NOMO-1 treated with DMSO at 0.1 percent for 48 hours (cell line): ENCODE data around the gene HERC3.
"Not testable (repeated sequence)": the region's sequence is repeated elsewhere in the genome, so short reads cannot be mapped to it uniquely, and the experiment has no call there.

Source experiments
- DNase-seq: peaks from one replicate; lab custom pipeline; 2025; ENCODE audit not compliant: unreplicated experiment; lab: John Stamatoyannopoulos, UW

HERC3 gene

DNA sequence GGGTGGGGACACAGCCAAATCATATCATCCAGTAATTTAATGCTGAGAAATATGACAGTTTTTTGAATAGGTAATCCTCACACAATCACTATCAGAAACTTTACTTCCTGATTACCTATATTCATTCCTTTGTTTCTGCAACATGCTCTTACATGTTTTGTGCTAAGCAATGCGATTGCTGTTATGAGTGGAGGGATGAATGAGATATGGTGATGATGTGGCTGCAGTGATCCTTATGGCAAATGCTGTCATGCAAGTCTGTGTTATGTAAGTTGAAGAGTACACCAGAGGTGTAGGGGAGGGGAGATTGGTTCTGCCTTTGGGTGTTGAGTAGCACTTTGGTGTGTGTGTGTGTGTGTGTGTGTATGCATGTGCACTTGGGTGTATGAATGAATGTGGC is 14.6 kb downstream of the HERC3 start:
- no peak for DNase-seq

DNA sequence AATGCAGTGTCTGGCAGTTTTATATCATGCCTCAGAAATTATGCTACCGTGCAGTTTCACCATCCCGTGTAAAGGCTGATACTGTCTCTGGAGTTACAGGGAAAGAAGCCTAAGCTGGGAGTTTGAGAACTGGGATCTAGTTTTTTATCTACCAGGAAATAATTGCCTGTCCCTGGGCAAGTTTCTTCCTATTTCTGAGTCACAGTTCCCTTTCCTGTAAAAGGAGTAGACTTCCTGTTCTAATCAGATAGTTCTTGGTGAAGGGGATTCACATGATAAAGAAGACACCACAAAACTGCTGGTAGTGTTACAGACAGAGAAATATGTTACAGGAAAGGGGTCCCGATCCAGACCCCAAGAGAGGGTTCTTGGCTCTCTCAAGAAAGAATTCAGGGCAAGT is 17.1 kb downstream of the HERC3 start:
- no peak for DNase-seq

DNA sequence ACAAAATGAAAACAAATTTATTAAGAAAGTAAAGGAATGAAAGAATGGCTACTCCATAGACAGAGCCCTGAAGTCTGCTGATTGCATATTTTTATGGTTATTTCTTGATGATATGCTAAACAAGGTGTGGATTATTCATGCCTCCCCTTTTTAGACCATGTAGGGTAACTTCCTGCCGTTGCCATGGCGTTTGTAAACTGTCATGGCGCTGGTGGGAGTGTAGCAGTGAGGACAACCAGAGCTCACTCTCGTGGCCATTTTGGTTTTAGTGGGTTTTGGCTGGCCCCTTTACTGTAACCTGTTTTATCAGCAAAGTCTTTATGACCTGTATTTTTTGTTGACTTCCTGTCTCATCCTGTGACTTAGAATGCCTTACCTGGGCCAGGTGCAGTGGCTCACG is 17.5 kb downstream of the HERC3 start:
- DNase-seq: not testable (repeated sequence)

DNA sequence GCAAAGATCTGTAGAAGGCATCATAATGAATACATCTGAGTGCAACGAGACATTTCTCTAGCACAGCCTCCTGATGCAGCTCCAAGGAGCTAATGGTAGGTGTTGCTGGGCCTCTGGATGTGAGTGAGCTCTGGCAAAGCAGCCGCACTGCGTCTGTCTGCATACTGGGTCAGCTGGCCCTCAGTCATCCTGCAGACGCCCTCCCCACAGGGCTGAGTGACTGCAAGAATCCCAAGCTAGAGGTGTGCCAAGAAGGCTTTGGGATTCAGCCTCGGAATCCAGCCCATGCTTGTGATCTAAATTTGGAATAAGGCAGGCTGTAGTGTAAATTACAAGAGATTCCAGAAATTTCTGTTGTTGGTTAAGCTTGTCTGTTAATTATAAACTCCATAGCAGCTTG is 18.5 kb downstream of the HERC3 start:
- no peak for DNase-seq

DNA sequence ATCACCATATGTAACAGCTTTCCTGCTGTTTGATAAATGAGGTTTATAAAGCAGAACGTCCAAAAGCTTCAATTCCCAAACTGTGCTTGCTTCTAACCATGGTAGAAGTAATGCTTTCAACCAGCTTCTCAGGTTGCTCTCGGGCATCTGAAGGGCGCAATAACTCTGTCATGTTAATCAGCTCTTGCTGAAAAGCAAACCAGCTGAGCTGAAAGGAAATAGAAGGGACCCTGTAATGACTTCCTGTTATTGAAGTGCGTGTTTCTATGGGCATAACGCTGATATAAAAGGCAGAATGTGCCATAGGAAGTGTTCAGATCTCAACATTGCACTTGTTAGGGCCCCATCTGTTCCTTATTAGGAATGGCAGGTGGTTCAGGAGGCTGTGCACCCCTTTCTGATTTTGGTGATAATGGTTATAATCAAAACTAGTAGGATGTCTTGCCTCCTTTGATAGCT is 21.2 kb downstream of the HERC3 start:
- peak; percentile 69 for DNase-seq

DNA sequence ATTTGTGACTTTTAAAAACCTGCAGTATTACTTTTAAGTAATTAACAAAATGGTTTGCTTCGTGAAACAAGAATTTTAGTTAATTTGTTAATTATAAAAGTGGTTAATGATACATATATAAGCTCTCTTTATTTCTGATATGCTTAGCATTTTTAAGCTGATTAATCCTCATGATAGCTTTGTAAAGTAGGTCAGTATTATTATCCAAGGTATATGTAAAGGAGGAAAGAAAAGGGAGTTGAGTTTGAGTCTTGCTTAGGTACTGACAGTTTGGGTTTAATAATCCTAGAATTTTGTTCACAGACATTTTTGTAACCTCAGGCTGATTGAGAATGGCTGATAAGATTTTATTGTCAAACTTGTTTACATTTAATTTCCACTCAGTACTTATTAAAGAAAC is 21.8 kb downstream of the HERC3 start:
- DNase-seq: no peak

DNA sequence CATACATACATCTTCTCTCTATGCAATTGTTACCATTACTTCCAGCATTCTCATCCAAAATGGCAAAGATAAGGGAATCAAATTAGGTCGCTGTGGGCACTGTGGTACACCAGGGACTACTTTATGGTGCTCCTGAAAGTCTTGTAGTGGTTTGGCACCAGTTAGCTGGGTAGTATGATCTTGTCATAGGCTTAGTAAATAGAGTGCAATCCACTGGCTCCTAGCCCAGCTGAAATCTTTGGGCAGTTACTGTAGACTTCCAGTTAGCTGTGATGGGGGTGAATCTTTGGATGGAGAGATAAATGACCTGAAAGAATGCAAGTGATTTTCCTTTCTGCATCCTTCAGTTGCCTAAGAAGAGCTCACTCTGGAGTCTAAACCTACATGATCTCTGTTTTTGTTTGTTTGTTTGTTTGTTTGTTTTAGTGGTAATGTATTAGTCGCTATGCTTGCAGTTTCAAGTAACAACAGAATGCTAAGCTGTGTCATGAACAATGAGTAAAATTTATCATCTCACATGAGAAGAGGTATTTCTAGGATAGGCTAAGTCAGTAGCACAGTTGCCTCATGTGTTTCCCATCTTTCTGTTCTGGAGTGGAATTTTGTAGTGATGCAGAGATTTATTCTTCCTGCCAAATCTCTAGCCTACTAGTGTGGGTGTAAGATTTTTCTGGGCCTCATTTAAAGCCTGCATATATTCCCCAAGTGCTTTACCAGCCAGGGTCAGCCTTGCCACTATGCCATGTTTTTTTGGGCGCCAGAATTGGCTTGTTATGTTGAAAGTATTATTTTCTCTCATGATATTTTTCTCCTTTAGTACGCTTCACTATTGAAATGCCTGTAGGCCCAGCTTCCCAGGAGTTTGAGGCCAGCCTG is 24.2 kb downstream of the HERC3 start:
- no peak for DNase-seq

DNA sequence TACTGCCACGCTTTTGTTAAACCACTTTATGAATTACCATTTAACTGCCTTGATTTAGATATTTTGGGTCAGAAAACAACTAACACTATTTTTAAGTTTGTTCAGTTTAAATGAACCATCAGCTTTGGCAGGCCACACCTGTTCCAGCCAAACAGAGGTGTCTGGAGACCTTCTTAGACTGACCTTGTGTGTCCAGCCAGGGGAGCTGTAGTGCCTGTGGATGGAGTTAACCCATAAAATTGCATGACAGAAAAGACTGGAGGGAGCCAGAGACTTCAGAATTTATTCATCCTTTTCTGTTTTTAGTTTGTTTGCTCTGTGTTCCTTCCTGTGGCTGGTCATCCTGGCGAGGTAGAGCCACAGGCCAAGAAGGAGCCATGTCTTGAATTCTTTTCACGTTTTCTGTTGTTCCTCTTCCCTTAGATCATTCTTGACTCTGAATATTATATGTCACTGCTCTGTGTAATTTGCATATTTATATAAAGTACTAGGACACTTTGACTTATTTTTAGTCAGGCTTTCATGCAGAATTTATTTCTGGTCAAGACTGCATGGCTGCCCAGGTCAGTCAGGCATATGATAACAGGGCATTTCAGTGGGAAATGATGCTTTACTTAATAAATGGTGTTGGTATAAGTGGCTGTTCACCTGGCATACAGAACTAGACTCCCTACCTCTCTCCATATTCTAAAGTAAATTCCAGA is 26.7 kb downstream of the HERC3 start:
- no peak for DNase-seq

DNA sequence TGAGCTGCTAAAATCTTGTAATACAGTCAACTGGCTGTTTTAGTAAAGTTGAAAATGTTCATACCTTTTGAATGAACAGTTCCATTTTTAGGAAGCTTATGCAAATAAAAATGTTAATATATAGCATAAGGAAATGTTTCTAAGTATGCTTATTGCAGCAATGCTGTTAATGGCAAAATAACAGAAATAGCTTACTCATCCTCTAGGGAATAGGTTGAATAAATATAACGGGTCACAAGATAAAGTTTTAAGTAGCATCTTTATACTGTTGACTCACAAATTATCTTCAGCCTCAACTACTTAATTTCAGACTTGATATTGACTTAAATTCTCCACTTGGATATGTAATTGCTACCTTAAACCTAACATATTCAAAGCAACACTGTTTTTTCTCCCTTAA is 27.7 kb downstream of the HERC3 start:
- DNase-seq: no peak

DNA sequence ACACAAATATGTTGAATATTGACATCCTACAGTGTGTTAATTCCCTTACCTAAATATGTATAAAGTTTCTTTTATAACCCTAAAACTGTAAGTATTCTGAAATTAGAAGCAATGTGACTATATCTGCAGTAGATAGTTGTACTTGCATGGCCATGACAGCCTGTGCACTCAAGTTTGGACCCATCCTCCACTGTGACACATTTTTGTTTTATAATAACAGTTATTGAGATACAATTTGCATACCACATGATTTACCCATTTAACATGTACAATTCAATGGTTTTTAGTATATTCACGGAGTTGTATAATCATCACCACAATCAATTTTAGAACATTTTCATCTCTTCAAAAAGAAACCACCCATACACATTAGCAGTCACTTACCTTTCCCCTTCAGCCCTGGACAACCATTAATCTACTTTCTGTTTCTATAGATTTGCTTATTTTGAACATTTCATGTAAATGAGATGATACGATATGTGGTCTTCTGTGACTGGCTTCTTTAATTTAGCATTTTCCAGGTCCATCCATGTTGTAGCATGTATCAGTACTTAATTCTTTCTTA is 29.6 kb downstream of the HERC3 start:
- no peak for DNase-seq

DNA sequence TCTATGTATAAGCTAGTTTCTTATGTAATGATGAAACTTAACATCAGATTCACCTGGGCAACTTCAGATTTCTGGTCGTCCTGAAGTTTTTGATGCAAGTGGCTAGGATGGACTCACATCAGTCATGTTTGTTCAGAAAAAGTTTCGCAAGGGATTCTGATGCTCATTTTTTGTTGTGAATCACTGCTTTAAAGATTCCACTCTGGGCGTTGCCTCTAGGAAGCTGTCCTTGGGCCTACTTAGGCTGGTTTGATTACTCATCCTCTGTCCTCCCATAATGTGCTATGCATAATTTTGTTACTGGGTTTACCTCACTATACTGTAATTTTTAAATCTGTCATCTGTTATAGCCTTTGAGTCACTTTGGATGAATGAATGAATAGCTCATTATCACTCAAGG is 30.8 kb downstream of the HERC3 start:
- DNase-seq: no peak

DNA sequence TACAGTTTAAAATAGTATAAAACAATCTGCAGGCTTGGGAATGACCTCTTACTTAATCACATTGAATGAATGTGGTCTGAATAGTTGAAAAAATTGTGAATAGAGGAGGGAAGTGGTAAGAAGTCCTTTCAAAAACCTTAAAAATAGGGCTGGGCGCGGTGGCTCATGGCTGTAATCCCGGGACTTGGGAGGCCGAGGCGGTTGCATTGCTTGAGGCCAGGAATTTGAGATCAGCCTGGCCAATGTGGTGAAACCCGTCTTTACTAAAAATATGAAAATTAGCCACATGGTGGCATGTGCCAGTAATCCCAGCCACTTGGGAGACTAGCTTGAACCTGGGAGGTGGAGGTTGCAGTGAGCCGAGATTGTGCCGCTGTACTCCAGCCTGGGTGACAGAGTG is 36.5 kb downstream of the HERC3 start:
- DNase-seq: no peak

DNA sequence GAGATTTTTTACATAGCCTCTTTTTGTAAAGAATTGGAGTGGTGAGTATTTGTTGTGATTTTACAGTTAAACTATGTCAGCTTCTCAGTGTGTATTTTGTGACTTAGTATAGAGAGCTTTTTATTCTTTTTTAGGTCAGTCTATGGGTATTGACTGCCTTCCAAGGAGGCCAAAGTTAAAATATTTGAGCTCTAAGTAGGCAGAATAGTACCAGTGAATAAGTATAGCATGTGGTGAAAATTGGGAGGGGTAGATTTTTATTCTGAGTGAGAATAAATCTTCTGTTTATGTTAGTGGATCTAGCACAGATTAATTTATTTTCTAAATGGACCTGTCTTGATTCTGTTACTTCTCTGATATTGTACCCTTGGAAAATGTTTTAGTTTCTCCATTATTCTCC is 37.5 kb downstream of the HERC3 start:
- DNase-seq: no peak

DNA sequence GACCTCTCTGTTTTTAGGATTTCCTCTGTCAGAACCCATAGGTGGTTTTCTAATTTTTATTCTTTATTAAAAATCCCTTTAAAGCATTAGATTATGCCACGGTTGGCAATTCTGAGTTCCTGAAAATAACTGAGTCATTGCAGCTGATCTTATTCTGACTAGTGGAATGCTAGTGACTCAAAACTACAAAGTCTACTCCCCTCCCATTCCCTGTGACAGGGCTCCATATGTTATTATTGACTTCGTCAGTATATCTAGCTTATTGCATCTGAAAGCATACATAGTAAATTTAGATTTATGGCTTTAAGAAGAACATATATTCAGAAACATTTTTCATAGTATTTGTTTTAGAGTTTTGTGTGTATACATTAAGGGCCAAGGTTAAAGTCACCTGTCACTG is 38.5 kb downstream of the HERC3 start:
- no peak for DNase-seq

DNA sequence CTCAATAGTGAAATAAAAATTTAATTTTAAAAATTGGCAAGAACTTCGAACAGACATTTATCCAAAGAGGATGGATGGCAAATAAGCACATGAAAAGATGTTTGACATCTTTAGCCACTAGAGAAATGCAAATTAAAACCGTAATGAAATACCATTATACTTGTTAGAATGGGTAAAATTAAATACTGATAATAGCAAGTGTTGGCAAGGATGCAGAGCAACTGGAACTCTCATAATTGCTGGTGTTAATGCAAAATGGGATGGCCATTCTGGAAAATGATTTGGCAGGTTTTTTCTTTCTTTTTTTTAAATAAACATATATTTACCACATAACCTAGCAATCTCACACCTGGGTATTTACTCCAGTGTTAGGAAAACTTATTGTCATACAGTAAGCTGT is 51.7 kb downstream of the HERC3 start:
- DNase-seq: no peak

DNA sequence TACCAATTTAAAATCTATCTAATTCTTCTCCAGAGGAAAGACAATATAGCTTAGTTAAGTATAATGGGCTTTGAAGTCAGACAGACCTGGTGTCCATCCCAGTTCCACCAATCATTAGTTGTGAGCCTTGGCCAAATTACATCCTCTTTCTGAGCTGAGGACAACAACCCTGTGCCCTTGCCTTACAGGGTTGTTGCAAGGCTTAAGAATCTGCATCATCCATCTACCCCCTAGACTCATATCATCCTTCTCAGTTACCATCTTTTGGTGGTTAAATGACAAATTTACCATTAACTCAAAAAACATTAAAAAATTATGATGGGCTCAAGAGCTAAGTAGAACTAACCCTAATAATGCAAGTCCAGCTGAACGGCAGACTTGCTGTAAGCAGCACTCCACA is 53.7 kb downstream of the HERC3 start:
- DNase-seq: no peak

DNA sequence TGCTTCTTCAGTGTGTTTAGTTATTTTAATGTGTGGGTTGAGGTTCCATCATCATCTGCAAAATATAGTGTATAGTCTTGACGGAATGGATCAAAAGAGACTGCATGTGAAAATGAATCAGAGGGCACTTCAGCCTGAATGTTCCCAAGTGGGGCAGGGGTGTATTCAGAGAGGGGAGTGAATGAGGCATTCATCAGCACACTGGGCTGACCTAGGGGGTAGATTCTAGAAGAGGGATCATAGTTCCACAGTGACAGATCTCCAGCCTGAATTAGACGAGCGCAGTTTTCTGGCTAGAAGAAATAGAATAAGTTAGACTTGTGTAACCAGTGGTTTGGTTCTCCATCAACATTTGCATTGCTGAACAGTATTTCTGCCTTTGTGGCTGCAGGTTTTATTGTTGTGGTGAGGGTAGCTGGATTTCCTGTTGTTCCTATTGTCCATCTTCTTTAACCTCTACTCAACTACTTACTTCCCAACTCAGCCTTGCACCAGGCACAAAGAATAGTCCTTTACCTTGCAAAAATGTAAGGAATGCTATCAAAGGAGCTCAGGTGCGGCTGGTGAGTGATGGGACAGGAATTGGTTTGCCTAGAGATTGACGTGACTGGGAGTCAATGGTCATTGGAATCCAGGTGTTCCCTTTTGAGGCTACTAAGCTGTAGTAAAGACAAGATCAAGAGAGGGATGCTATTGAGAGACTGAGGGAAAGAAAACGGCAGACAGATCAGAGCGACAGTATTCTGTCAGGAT is 54.4 kb downstream of the HERC3 start:
- DNase-seq: no peak

DNA sequence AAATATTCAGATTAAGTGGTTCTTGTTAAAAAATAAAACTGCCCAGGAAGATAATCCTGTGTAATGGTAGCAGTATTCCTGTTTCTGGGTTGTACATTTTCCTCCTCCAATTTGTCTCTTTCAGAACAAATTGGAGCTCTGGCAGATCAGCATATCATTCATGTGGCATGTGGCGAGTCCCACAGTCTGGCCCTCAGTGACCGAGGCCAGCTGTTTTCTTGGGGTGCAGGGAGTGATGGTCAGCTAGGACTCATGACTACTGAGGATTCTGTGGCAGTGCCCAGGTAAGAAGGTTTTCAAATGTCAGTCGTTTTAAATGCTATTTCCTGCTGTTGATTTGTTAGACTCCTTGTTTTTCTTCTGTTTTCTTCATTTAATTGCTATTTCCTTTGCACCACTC is 57.4 kb downstream of the HERC3 start:
- no peak for DNase-seq

DNA sequence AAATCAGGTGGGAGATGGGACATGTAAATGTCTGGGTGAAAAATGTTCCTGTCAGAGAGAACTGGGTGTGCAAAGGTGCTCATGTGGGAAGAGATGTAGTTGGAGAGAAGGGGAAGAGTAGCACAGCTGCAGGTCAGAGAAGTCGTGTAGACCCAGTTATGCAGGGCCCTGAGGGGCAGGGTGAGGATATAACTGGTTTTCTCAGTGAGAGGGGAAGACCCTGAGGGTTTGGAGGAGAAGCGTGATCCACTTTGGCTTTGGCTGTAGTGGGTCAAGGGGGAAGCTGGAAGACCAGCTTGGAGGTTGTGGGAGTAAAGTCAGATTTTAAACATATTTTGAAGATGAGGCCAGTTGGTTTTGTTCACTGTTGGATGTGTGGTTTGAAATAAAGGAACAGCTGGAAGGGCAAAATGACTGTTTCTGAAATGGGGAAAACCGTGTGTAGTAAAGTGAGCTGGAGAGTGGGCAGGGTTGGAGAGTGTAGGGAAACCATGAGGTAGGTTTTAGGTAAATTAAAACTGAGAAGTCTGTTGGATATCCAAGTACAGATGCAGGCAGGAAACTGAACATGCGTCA is 61.2 kb downstream of the HERC3 start:
- DNase-seq: no peak

DNA sequence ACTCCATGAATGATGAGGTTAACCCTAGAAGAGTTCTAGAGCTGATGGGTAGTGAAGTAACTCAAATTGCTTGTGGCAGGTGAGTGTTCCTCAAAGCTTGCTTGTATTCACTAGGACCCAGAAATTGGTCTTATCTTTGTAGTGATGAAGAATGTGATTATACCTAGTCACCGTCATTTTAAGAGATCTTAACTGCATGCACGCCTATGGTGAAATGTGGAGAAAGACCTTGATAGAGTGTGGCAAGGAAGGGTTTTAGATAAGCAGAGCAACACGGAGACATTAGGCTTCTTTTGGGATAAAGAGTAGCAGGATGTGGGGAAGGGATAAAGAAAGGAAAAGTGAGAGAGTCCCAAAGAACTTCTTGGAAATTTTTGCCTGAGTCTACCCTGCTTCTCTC is 62.9 kb downstream of the HERC3 start:
- DNase-seq: no peak
